HCT116 (cell line): ENCODE data around the gene SUCLG2. TPM values are rescaled to one million over a fixed set of nuclear protein-coding genes. Genes with fewer than 3 reads are reported as not detected.

Experiments
- ATAC-seq: fragments of 200-7000 bp; cut with Tn5 transposase; 2 replicates; pipeline ENCODE4 v1.9.1; 2020; ENCODE audit warnings: mild to moderate bottlenecking, moderate library complexity
- BruUV-seq: library from RNA; stranded (reverse); fragments of 400-500 nt; replicated peaks from 2 replicates; lab custom pipeline; 2021; lab: Mats Ljungman, UMichigan
- CTCF ChIA-PET: fragments of 300-600 bp; sonication (Branson Sonifier 250); formaldehyde crosslinking; loops from one replicate; lab custom pipeline; 2021; ENCODE audit warnings: antibody characterized with exemption; lab: Charles Lee
- POLR2A ChIA-PET: fragments of 300-600, 350-600 bp; sonication (Branson Sonifier 250); formaldehyde crosslinking; loops from one replicate; lab custom pipeline; 2021; ENCODE audit warnings: antibody characterized with exemption; lab: Charles Lee
- RAD21 ChIA-PET, 2 experiments: fragments of 300-600 bp; sonication (Branson Sonifier 250); formaldehyde crosslinking; loops; one replicate each; lab custom pipeline; 2023; ENCODE audit warnings: low total read pairs in 2 of 2; ENCODE audit not compliant: uncharacterized antibody in 2 of 2, unreplicated experiment in 2 of 2, low non-redundant PET in 1 of 2; lab: Charles Lee
- DNase-seq: peaks from one replicate; pipeline ENCODE4 v3.0.0-alpha.2; 2010; ENCODE audit warnings: low read depth, low spot score
- H2AFZ ChIP-seq: fragments of 200-600 bp; shearing (Covaris generic), sonication (generic); 2 replicates; pipeline ENCODE4 v1.6.1; 2017; ENCODE audit warnings: low read depth, mixed run types, mixed read lengths, antibody characterized with exemption, low read length; ENCODE audit not compliant: poor library complexity, severe bottlenecking
- H3K27ac ChIP-seq: 2 replicates; pipeline ENCODE4 v1.5.1; 2012; ENCODE audit warnings: low read depth, low read length
- H3K27me3 ChIP-seq: fragments of 200-600 bp; sonication (generic); 2 replicates; pipeline ENCODE4 v1.6.1; 2016; ENCODE audit warnings: mixed run types, low read length, mixed read lengths; ENCODE audit not compliant: insufficient read depth
- H3K36me3 ChIP-seq, 2 experiments: fragments of 200-500 bp in 1 of 2; fragments of 200-600 bp in 1 of 2; sonication (Bioruptor generic) in 1 of 2; sonication (generic) in 1 of 2; 2 replicates each; pipeline versions ENCODE4 v1.5.1 to v1.6.1; 2014 to 2016; ENCODE audit warnings: low read length in 2 of 2, inconsistent platforms in 1 of 2, mixed read lengths in 1 of 2, mixed run types in 1 of 2; ENCODE audit not compliant: insufficient read depth in 2 of 2, control insufficient read depth in 1 of 2
- H3K4me1 ChIP-seq, 2 experiments: fragments of 200-600 bp in 1 of 2; sonication (generic) in 1 of 2; 2 replicates each; pipeline versions ENCODE4 v1.5.1 to v1.6.1; 2012 to 2017; ENCODE audit warnings: low read length in 2 of 2, inconsistent platforms in 1 of 2, mild to moderate bottlenecking in 1 of 2, mixed read lengths in 1 of 2, mixed run types in 1 of 2, moderate library complexity in 1 of 2; ENCODE audit not compliant: insufficient read depth in 2 of 2, control insufficient read depth in 1 of 2
- H3K4me2 ChIP-seq: fragments of 200-600 bp; sonication (generic); 2 replicates; pipeline ENCODE4 v1.6.1; 2017; ENCODE audit warnings: mixed run types, low read length, mixed read lengths
- H3K4me3 ChIP-seq, 2 experiments: fragments of 200-600 bp in 1 of 2; sonication (generic) in 1 of 2; replicated peaks in 1 of 2; 2 replicates each; pipeline ENCODE4 v1.5.1; 2011 to 2016; ENCODE audit warnings: low read length in 2 of 2, control low read depth in 1 of 2, low read depth in 1 of 2, mild to moderate bottlenecking in 1 of 2, mixed read lengths in 1 of 2, mixed run types in 1 of 2
- H3K79me2 ChIP-seq: fragments of 200-600 bp; sonication (generic); 2 replicates; pipeline ENCODE4 v1.6.1; 2017; ENCODE audit warnings: mild to moderate bottlenecking, mixed run types, low read length, moderate library complexity, mixed read lengths; ENCODE audit not compliant: insufficient read depth
- H3K9ac ChIP-seq: fragments of 200-600 bp; sonication (generic); 2 replicates; pipeline ENCODE4 v1.6.1; 2016; ENCODE audit warnings: low read length, mixed read lengths
- H3K9me2 ChIP-seq: fragments of 200-600 bp; sonication (generic), shearing (Covaris generic); 2 replicates; pipeline ENCODE4 v1.6.1; 2017; ENCODE audit warnings: mixed run types, mild to moderate bottlenecking, moderate library complexity; ENCODE audit not compliant: insufficient read depth
- H3K9me3 ChIP-seq, 2 experiments: fragments of 200-500 bp in 1 of 2; fragments of 200-600 bp in 1 of 2; sonication (Bioruptor generic) in 1 of 2; sonication (generic) in 1 of 2; 2 replicates each; pipeline ENCODE4 v1.6.1; 2014 to 2017; ENCODE audit warnings: low read length in 2 of 2, mixed read lengths in 2 of 2, inconsistent platforms in 1 of 2, low read depth in 1 of 2, mild to moderate bottlenecking in 1 of 2, mixed run types in 1 of 2, moderate library complexity in 1 of 2; ENCODE audit not compliant: control insufficient read depth in 1 of 2, insufficient read depth in 1 of 2
- H4K20me1 ChIP-seq: fragments of 200-600 bp; sonication (generic), shearing (Covaris generic); 2 replicates; pipeline ENCODE4 v1.6.1; 2017; ENCODE audit warnings: mixed run types, mild to moderate bottlenecking, moderate library complexity; ENCODE audit not compliant: insufficient read depth
- ATF3 ChIP-seq: IDR thresholded peaks from 2 replicates; pipeline ENCODE4 v1.6.1; 2012
- CEBPB ChIP-seq: IDR thresholded peaks from 2 replicates; pipeline ENCODE4 v1.6.1; 2012; ENCODE audit warnings: low read depth
- EGR1 ChIP-seq: IDR thresholded peaks from 2 replicates; pipeline ENCODE4 v1.6.1; 2012; ENCODE audit warnings: low read depth
- EZH2 ChIP-seq: fragments of 200-600 bp; sonication (generic); IDR thresholded peaks from 2 replicates; pipeline ENCODE4 v1.6.1; 2017; ENCODE audit warnings: antibody characterized with exemption, mixed run types
- EZH2phosphoT487 ChIP-seq: fragments of 200-600 bp; IDR thresholded peaks from 2 replicates; pipeline ENCODE4 v1.6.1; 2018; ENCODE audit warnings: antibody characterized with exemption, borderline replicate concordance
- JUND ChIP-seq: IDR thresholded peaks from 2 replicates; pipeline ENCODE4 v1.6.1; 2012
- POLR2A ChIP-seq: IDR thresholded peaks from 2 replicates; pipeline ENCODE4 v1.7.0; 2011; ENCODE audit warnings: borderline replicate concordance; ENCODE audit not compliant: insufficient read depth, insufficient read length; ENCODE audit errors: extremely low read depth
- POLR2AphosphoS5 ChIP-seq: IDR thresholded peaks from 2 replicates; pipeline ENCODE4 v1.6.1; 2011; ENCODE audit warnings: mild to moderate bottlenecking, low read depth, low read length, moderate library complexity
- RAD21 ChIP-seq: IDR thresholded peaks from 2 replicates; pipeline ENCODE4 v1.6.1; 2012; ENCODE audit warnings: low read depth, mild to moderate bottlenecking
- REST ChIP-seq: IDR thresholded peaks from 2 replicates; pipeline ENCODE4 v1.6.1; 2012; ENCODE audit warnings: low read depth
- ZBTB33 ChIP-seq: IDR thresholded peaks from 2 replicates; pipeline ENCODE4 v1.6.1; 2011; ENCODE audit warnings: mild to moderate bottlenecking, low read length, moderate library complexity; ENCODE audit not compliant: insufficient replicate concordance; ENCODE audit errors: extremely low read depth
- ZNF274 ChIP-seq: fragments of 200-500 bp; sonication (Bioruptor generic); IDR thresholded peaks from 2 replicates; pipeline ENCODE4 v1.6.1; 2014; ENCODE audit warnings: mild to moderate bottlenecking, low read depth, low read length, inconsistent platforms
- intact Hi-C: fragments of 100-400 bp; cut with micrococcal nuclease; formaldehyde crosslinking; loops from 2 replicates; pipeline ENCODE4 v1.10.0; 2022
- total RNA-seq: library from RNA; stranded (reverse); gene quantifications from one replicate; pipeline ENCODE4 v1.2.1, GENCODE V29; 2021; ENCODE audit not compliant: unreplicated experiment

SUCLG2 gene
- total RNA-seq, 1 experiment from 2014 or later: 49.2 TPM

- TF ChIP-seq REST: no peak
These were observed 308.3 kb downstream of the SUCLG2 start (continued) for GRCh38 chr3:67346081-67346480.

- Histone ChIP-seq H3K79me2 (no peaks in the 10 kb centered on the region), H3K9ac (no peak overlapping the region), H3K36me3 (no peaks in the 10 kb centered on the region), H3K4me3 (no peak overlapping the region), H3K9me2 (no peaks in the 10 kb centered on the region), H2AFZ (no peak overlapping the region), H3K27me3 (peaks cover 5% of the 10 kb centered on the region; the same call in 1 of the 2 replicates), H3K27ac (no peak overlapping the region), H4K20me1 (no peaks in the 10 kb centered on the region), H3K9me3 (no peaks in the 10 kb centered on the region), H3K4me1 (no peaks in the 10 kb centered on the region), H3K4me2 (no peak overlapping the region)
- DNase-seq: no peak
- RAD21 ChIA-PET: no interaction called here
- no TSS peak for BruUV-seq
- CTCF ChIA-PET: no interaction called here
- POLR2A ChIA-PET: no interaction called here
- no peak for TF ChIP-seq ATF3
- no peak for TF ChIP-seq ZNF274
- TF ChIP-seq EZH2phosphoT487: no peak
- no peak for TF ChIP-seq POLR2AphosphoS5
- TF ChIP-seq EZH2: no peak
- no peak for TF ChIP-seq REST
- TF ChIP-seq CEBPB: no peak
- TF ChIP-seq JUND: no peak
- TF ChIP-seq ZBTB33: no peak
- no peak for TF ChIP-seq POLR2A
- no peak for TF ChIP-seq EGR1
- TF ChIP-seq RAD21: no peak
- no peak for ATAC-seq
- intact Hi-C loops: no loop called here
These were observed 318.6 kb downstream of the SUCLG2 start for GRCh38 chr3:67335813-67336212.
